ENCODE measurements around the gene NLRC4.

DNA sequence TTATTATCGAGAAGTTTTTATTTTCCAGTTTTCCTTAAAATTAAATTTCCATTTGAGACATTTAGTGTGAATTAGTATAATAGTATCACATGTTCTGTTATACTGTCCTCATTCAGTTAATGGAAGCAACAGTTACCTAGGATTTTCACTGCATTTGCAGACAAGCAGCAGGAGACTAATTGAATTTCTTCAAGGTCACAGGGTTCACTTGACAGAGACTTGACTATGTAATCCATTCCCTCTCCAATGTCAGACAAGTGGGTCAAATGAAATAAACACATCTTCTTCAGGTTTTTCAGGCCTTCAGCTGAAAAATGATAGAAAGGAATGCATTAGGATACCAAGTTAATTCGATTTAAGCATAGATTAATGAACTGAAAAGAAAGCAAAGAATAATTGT lies 26.7 kb downstream of the NLRC4 start:
- TF ChIP-seq, protein P1, sequence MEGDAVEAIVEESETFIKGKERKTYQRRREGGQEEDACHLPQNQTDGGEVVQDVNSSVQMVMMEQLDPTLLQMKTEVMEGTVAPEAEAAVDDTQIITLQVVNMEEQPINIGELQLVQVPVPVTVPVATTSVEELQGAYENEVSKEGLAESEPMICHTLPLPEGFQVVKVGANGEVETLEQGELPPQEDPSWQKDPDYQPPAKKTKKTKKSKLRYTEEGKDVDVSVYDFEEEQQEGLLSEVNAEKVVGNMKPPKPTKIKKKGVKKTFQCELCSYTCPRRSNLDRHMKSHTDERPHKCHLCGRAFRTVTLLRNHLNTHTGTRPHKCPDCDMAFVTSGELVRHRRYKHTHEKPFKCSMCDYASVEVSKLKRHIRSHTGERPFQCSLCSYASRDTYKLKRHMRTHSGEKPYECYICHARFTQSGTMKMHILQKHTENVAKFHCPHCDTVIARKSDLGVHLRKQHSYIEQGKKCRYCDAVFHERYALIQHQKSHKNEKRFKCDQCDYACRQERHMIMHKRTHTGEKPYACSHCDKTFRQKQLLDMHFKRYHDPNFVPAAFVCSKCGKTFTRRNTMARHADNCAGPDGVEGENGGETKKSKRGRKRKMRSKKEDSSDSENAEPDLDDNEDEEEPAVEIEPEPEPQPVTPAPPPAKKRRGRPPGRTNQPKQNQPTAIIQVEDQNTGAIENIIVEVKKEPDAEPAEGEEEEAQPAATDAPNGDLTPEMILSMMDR (IDR thresholded peaks at IDR 0.05), result no peak
- no peak for TF ChIP-seq EZH2 (IDR thresholded peaks at IDR 0.05; ENCODE audit: borderline replicate concordance, insufficient read depth, low read depth, low read length, poor library complexity, severe bottlenecking)

Measured in B cell (primary cell).